ENCODE results near the gene SRCAP. TPM values are rescaled to one million over a fixed set of nuclear protein-coding genes. Genes with fewer than 3 reads are reported as not detected.
A peak's percentile ranks its signal among the peaks of the same experiment; 100 is the strongest.
"Not testable (repeated sequence)": the region's sequence is repeated elsewhere in the genome, so short reads cannot be mapped to it uniquely, and the experiment has no call there.

The SRCAP gene
- total and polyA plus RNA-seq, 2 donors, result 6.1 to 8.8 TPM

- peaks cover 67 to 79% of the 10 kb centered on the region in 2 donors for H3K36me3 ChIP-seq (ENCODE audit: control insufficient read depth in 2 of 2, insufficient read depth in 2 of 2, low read length in 1 of 2)
- not testable (repeated sequence) for H3K27ac ChIP-seq (ENCODE audit: low read depth in 1 of 2, low read length in 1 of 2); H3K4me3 ChIP-seq (ENCODE audit: low read length in 2 of 2); DNase-seq (ENCODE audit: low read depth in 6 of 9, low spot score in 9 of 9); H3K27me3 ChIP-seq (ENCODE audit: control insufficient read depth in 2 of 2, insufficient read depth in 1 of 2, low read length in 1 of 2); H3K9me3 ChIP-seq (ENCODE audit: control insufficient read depth in 2 of 2, insufficient read depth in 1 of 2, low read length in 1 of 2)
- 98% methylated on average over 12 of the region's 12 CpGs for WGBS
- H3K4me1 ChIP-seq (ENCODE audit: control insufficient read depth in 2 of 2, insufficient read depth in 2 of 2, low read length in 2 of 2), result peaks cover 7 to 17% of the 10 kb centered on the region in 2 donors
These were observed 4.1 kb downstream of the SRCAP start for GRCh38 chr16:30703071-30703470.

GRCh38 chr16:30703971-30704370 lies 5.0 kb downstream of the SRCAP start:
- Histone ChIP-seq H3K27me3 (ENCODE audit: control insufficient read depth in 2 of 2, insufficient read depth in 1 of 2, low read length in 1 of 2) (no peaks in the 10 kb centered on the region), H3K9me3 (ENCODE audit: control insufficient read depth in 2 of 2, insufficient read depth in 1 of 2, low read length in 1 of 2) (no peaks in the 10 kb centered on the region), H3K27ac (ENCODE audit: low read depth in 1 of 2, low read length in 1 of 2) (no peak overlapping the region), H3K4me3 (ENCODE audit: low read length in 2 of 2) (no peak overlapping the region), H3K4me1 (ENCODE audit: control insufficient read depth in 2 of 2, insufficient read depth in 2 of 2, low read length in 2 of 2) (peaks cover 7 to 17% of the 10 kb centered on the region in 2 donors), H3K36me3 (ENCODE audit: control insufficient read depth in 2 of 2, insufficient read depth in 2 of 2, low read length in 1 of 2) (peaks cover 76 to 87% of the 10 kb centered on the region in 2 donors)
- DNase-seq (ENCODE audit: low read depth in 6 of 9, low spot score in 9 of 9), result no peak
- 98% methylated on average over 10 of the region's 10 CpGs for WGBS

GRCh38 chr16:30706046-30706445 lies 7.1 kb downstream of the SRCAP start:
- no peak overlapping the region for H3K27ac ChIP-seq (ENCODE audit: low read depth in 1 of 2, low read length in 1 of 2)
- H3K27me3 ChIP-seq (ENCODE audit: control insufficient read depth in 2 of 2, insufficient read depth in 1 of 2, low read length in 1 of 2), result no peaks in the 10 kb centered on the region
- H3K36me3 ChIP-seq (ENCODE audit: control insufficient read depth in 2 of 2, insufficient read depth in 2 of 2, low read length in 1 of 2), result peaks cover 90 to 95% of the 10 kb centered on the region in 2 donors
- H3K4me3 ChIP-seq (ENCODE audit: low read length in 2 of 2), result no peak overlapping the region
- WGBS, result over 99% methylated on average over 6 of the region's 6 CpGs
- H3K9me3 ChIP-seq (ENCODE audit: control insufficient read depth in 2 of 2, insufficient read depth in 1 of 2, low read length in 1 of 2), result no peaks in the 10 kb centered on the region
- no peak for DNase-seq (ENCODE audit: low read depth in 6 of 9, low spot score in 9 of 9)
- H3K4me1 ChIP-seq (ENCODE audit: control insufficient read depth in 2 of 2, insufficient read depth in 2 of 2, low read length in 2 of 2), result no peaks in the 10 kb centered on the region

- 98% methylated on average over 4 of the region's 4 CpGs for WGBS
- Histone ChIP-seq H3K9me3 (ENCODE audit: control insufficient read depth in 2 of 2, insufficient read depth in 1 of 2, low read length in 1 of 2) (no peaks in the 10 kb centered on the region), H3K36me3 (ENCODE audit: control insufficient read depth in 2 of 2, insufficient read depth in 2 of 2, low read length in 1 of 2) (peaks cover 86 to 95% of the 10 kb centered on the region in 2 donors), H3K27ac (ENCODE audit: low read depth in 1 of 2, low read length in 1 of 2) (no peak overlapping the region), H3K4me1 (ENCODE audit: control insufficient read depth in 2 of 2, insufficient read depth in 2 of 2, low read length in 2 of 2) (no peaks in the 10 kb centered on the region), H3K27me3 (ENCODE audit: control insufficient read depth in 2 of 2, insufficient read depth in 1 of 2, low read length in 1 of 2) (no peaks in the 10 kb centered on the region), H3K4me3 (ENCODE audit: low read length in 2 of 2) (no peak overlapping the region)
- DNase-seq (ENCODE audit: low read depth in 6 of 9, low spot score in 9 of 9), result no peak
These were observed 12.0 kb downstream of the SRCAP start for GRCh38 chr16:30710971-30711370.

- Histone ChIP-seq H3K27me3 (ENCODE audit: control insufficient read depth in 2 of 2, insufficient read depth in 1 of 2, low read length in 1 of 2) (no peaks in the 10 kb centered on the region), H3K4me1 (ENCODE audit: control insufficient read depth in 2 of 2, insufficient read depth in 2 of 2, low read length in 2 of 2) (no peaks in the 10 kb centered on the region), H3K4me3 (ENCODE audit: low read length in 2 of 2) (no peak overlapping the region), H3K36me3 (ENCODE audit: control insufficient read depth in 2 of 2, insufficient read depth in 2 of 2, low read length in 1 of 2) (peaks cover 89 to 95% of the 10 kb centered on the region in 2 donors), H3K9me3 (ENCODE audit: control insufficient read depth in 2 of 2, insufficient read depth in 1 of 2, low read length in 1 of 2) (no peaks in the 10 kb centered on the region), H3K27ac (ENCODE audit: low read depth in 1 of 2, low read length in 1 of 2) (no peak overlapping the region)
- no peak for DNase-seq (ENCODE audit: low read depth in 6 of 9, low spot score in 9 of 9)
- 98% methylated on average over 1 of the region's 1 CpG for WGBS
These were observed 12.7 kb downstream of the SRCAP start for GRCh38 chr16:30711712-30712111.

GRCh38 chr16:30715750-30716445 lies 16.9 kb downstream of the SRCAP start:
- WGBS, result 96% methylated on average over 17 of the region's 17 CpGs
- Histone ChIP-seq H3K36me3 (ENCODE audit: control insufficient read depth in 2 of 2, insufficient read depth in 2 of 2, low read length in 1 of 2) (peaks cover 79 to 87% of the 10 kb centered on the region in 2 donors), H3K27me3 (ENCODE audit: control insufficient read depth in 2 of 2, insufficient read depth in 1 of 2, low read length in 1 of 2) (no peaks in the 10 kb centered on the region), H3K4me3 (ENCODE audit: low read length in 2 of 2) (no peak overlapping the region), H3K9me3 (ENCODE audit: control insufficient read depth in 2 of 2, insufficient read depth in 1 of 2, low read length in 1 of 2) (no peaks in the 10 kb centered on the region), H3K27ac (ENCODE audit: low read depth in 1 of 2, low read length in 1 of 2) (no peak overlapping the region), H3K4me1 (ENCODE audit: control insufficient read depth in 2 of 2, insufficient read depth in 2 of 2, low read length in 2 of 2) (no peaks in the 10 kb centered on the region)
- DNase-seq (ENCODE audit: low read depth in 6 of 9, low spot score in 9 of 9), result peak in 1 of 9 donors; percentile 18

- H3K4me3 ChIP-seq (ENCODE audit: low read length in 2 of 2), result no peak overlapping the region
- H3K9me3 ChIP-seq (ENCODE audit: control insufficient read depth in 2 of 2, insufficient read depth in 1 of 2, low read length in 1 of 2), result no peaks in the 10 kb centered on the region
- no peaks in the 10 kb centered on the region for H3K27me3 ChIP-seq (ENCODE audit: control insufficient read depth in 2 of 2, insufficient read depth in 1 of 2, low read length in 1 of 2)
- no peak overlapping the region for H3K27ac ChIP-seq (ENCODE audit: low read depth in 1 of 2, low read length in 1 of 2)
- no peaks in the 10 kb centered on the region for H3K4me1 ChIP-seq (ENCODE audit: control insufficient read depth in 2 of 2, insufficient read depth in 2 of 2, low read length in 2 of 2)
- no peak for DNase-seq (ENCODE audit: low read depth in 6 of 9, low spot score in 9 of 9)
- 97% methylated on average over 11 of the region's 11 CpGs for WGBS
- H3K36me3 ChIP-seq (ENCODE audit: control insufficient read depth in 2 of 2, insufficient read depth in 2 of 2, low read length in 1 of 2), result peaks cover 85 to 90% of the 10 kb centered on the region in 2 donors
These were observed 21.1 kb downstream of the SRCAP start for GRCh38 chr16:30720086-30720485.

GRCh38 chr16:30720694-30721093 lies 21.7 kb downstream of the SRCAP start:
- H3K27me3 ChIP-seq (ENCODE audit: control insufficient read depth in 2 of 2, insufficient read depth in 1 of 2, low read length in 1 of 2), result no peaks in the 10 kb centered on the region
- H3K9me3 ChIP-seq (ENCODE audit: control insufficient read depth in 2 of 2, insufficient read depth in 1 of 2, low read length in 1 of 2), result no peaks in the 10 kb centered on the region
- WGBS, result 85% methylated on average over 9 of the region's 9 CpGs
- H3K27ac ChIP-seq (ENCODE audit: low read depth in 1 of 2, low read length in 1 of 2), result no peak overlapping the region
- DNase-seq (ENCODE audit: low read depth in 6 of 9, low spot score in 9 of 9), result no peak
- H3K4me3 ChIP-seq (ENCODE audit: low read length in 2 of 2), result no peak overlapping the region
- peaks cover 89 to 91% of the 10 kb centered on the region in 2 donors for H3K36me3 ChIP-seq (ENCODE audit: control insufficient read depth in 2 of 2, insufficient read depth in 2 of 2, low read length in 1 of 2)
- no peaks in the 10 kb centered on the region for H3K4me1 ChIP-seq (ENCODE audit: control insufficient read depth in 2 of 2, insufficient read depth in 2 of 2, low read length in 2 of 2)

GRCh38 chr16:30721167-30721566 lies 22.2 kb downstream of the SRCAP start:
- Histone ChIP-seq H3K27ac (ENCODE audit: low read depth in 1 of 2, low read length in 1 of 2) (no peak overlapping the region), H3K4me1 (ENCODE audit: control insufficient read depth in 2 of 2, insufficient read depth in 2 of 2, low read length in 2 of 2) (no peaks in the 10 kb centered on the region), H3K9me3 (ENCODE audit: control insufficient read depth in 2 of 2, insufficient read depth in 1 of 2, low read length in 1 of 2) (no peaks in the 10 kb centered on the region), H3K36me3 (ENCODE audit: control insufficient read depth in 2 of 2, insufficient read depth in 2 of 2, low read length in 1 of 2) (peaks cover 84 to 87% of the 10 kb centered on the region in 2 donors), H3K4me3 (ENCODE audit: low read length in 2 of 2) (no peak overlapping the region), H3K27me3 (ENCODE audit: control insufficient read depth in 2 of 2, insufficient read depth in 1 of 2, low read length in 1 of 2) (no peaks in the 10 kb centered on the region)
- DNase-seq (ENCODE audit: low read depth in 6 of 9, low spot score in 9 of 9), result no peak
- WGBS, result 99% methylated on average over 8 of the region's 8 CpGs
